K562 (cell line): ENCODE results near the gene TRIM27. TPM values are rescaled to one million over a fixed set of nuclear protein-coding genes. Genes with fewer than 3 reads are reported as not detected.

ENCODE experiments used
- ATAC-seq: fragments of 200-7000 bp; cut with Tn5 transposase; 3 replicates; pipeline ENCODE4 v1.9.1; 2020; ENCODE audit warnings: moderate library complexity
- BruUV-seq: library from RNA; stranded (reverse); fragments of 400-500 nt; replicated peaks from 2 replicates; lab custom pipeline; 2021; lab: Mats Ljungman, UMichigan
- CTCF ChIA-PET: fragments of 300-600 bp; formaldehyde crosslinking; extraction: SDS; loops from one replicate; lab custom pipeline; 2021; ENCODE audit warnings: low intra/inter-chr PET ratio; lab: Yijun Ruan, JAX
- POLR2A ChIA-PET: fragments of 300-600, 350-650 bp; sonication (Branson Sonifier 250); formaldehyde crosslinking; extraction: SDS; loops from one replicate; lab custom pipeline; 2021; ENCODE audit warnings: antibody characterized with exemption, inconsistent platforms; lab: Yijun Ruan, JAX
- DNase-seq, 4 experiments: peaks; one replicate each; pipeline versions ENCODE4 v3.0.0 to v3.0.0-alpha.2; 2011 to 2018; ENCODE audit warnings: low spot score in 3 of 4, mixed read lengths in 3 of 4; ENCODE audit errors: extremely low read depth in 1 of 4
- FAIRE-seq: peaks from 2 replicates; lab custom pipeline; 2011; peaks lifted over from hg19 to GRCh38; lab: Jason Lieb, UNC
- H2AFZ ChIP-seq: 2 replicates; pipeline ENCODE4 v1.6.0; 2011; ENCODE audit warnings: low read depth, low read length, control low read depth, inconsistent platforms
- H3K27ac ChIP-seq: fragments of 200-600 bp; 3 replicates; pipeline ENCODE4 v1.8.0; 2011; ENCODE audit warnings: low read depth, mild to moderate bottlenecking, control low read depth, inconsistent platforms, low read length, moderate library complexity, mixed read lengths; ENCODE audit errors: extremely low read depth
- H3K27me3 ChIP-seq, 2 experiments: fragments of 300-600 bp in 1 of 2; 2 replicates in 1 of 2; 3 replicates in 1 of 2; pipeline versions ENCODE4 v1.6.0 to v1.8.0; 2011; ENCODE audit warnings: inconsistent platforms in 2 of 2, low read length in 2 of 2, mild to moderate bottlenecking in 1 of 2, mixed read lengths in 1 of 2, moderate library complexity in 1 of 2; ENCODE audit not compliant: control insufficient read depth in 2 of 2, insufficient read depth in 2 of 2
- H3K36me3 ChIP-seq: fragments of 300-600 bp; 3 replicates; pipeline ENCODE4 v1.8.0; 2011; ENCODE audit warnings: mild to moderate bottlenecking, low read length, inconsistent platforms; ENCODE audit not compliant: control insufficient read depth, insufficient read depth
- H3K4me1 ChIP-seq, 2 experiments: fragments of 200-600 bp in 1 of 2; replicated peaks in 1 of 2; 2 replicates in 1 of 2; 3 replicates in 1 of 2; pipeline versions ENCODE4 v1.5.1 to v1.8.0; 2011; ENCODE audit warnings: inconsistent platforms in 2 of 2, low read length in 2 of 2, mild to moderate bottlenecking in 1 of 2, mixed read lengths in 1 of 2, moderate library complexity in 1 of 2; ENCODE audit not compliant: control insufficient read depth in 2 of 2, insufficient read depth in 2 of 2
- H3K4me2 ChIP-seq: 2 replicates; pipeline ENCODE4 v1.6.1; 2011; ENCODE audit warnings: low read length, control low read depth, inconsistent platforms, mixed read lengths; ENCODE audit not compliant: insufficient read depth
- H3K4me3 ChIP-seq: fragments of 200-600 bp; sonication (generic), shearing (Covaris generic); 2 replicates; pipeline ENCODE4 v1.5.1; 2016; ENCODE audit warnings: control low read depth, inconsistent platforms
- H3K79me2 ChIP-seq: fragments of 200-600 bp; 3 replicates; pipeline ENCODE4 v1.8.0; 2011; ENCODE audit warnings: low read length, inconsistent platforms; ENCODE audit not compliant: control insufficient read depth, insufficient read depth
- H3K9ac ChIP-seq, 2 experiments: 2 replicates each; pipeline versions ENCODE4 v1.6.0 to v1.6.1; 2011; ENCODE audit warnings: low read depth in 2 of 2, low read length in 2 of 2, control low read depth in 1 of 2, inconsistent platforms in 1 of 2, mild to moderate bottlenecking in 1 of 2, mixed read lengths in 1 of 2; ENCODE audit not compliant: insufficient read depth in 1 of 2
- H3K9me1 ChIP-seq: one replicate; pipeline ENCODE4 v1.6.0; 2011; ENCODE audit warnings: inconsistent platforms, mild to moderate bottlenecking, low read length, moderate library complexity; ENCODE audit not compliant: control insufficient read depth, insufficient read depth
- H3K9me3 ChIP-seq: replicated peaks from 2 replicates; pipeline ENCODE4 v1.5.1; 2011; ENCODE audit warnings: low read depth, low read length, inconsistent platforms; ENCODE audit not compliant: control insufficient read depth, insufficient read depth
- H4K20me1 ChIP-seq: replicated peaks from 2 replicates; pipeline ENCODE4 v1.6.1; 2011; ENCODE audit warnings: low read length, inconsistent platforms, mixed read lengths; ENCODE audit not compliant: control insufficient read depth, insufficient read depth
- CCAR2 ChIP-seq: fragments of 200-400 bp; formaldehyde crosslinking; IDR thresholded peaks from 2 replicates; pipeline ENCODE4 v1.6.1; 2017; ENCODE audit warnings: mild to moderate bottlenecking, low read depth, low read length
- ILF3 ChIP-seq: fragments of 450-650 bp; IDR thresholded peaks from 2 replicates; pipeline ENCODE4 v1.6.1; 2018; ENCODE audit warnings: antibody characterized with exemption, mild to moderate bottlenecking, moderate library complexity, borderline replicate concordance
- MITF ChIP-seq: IDR thresholded peaks from 2 replicates; pipeline ENCODE4 v1.6.1; 2014; ENCODE audit warnings: antibody characterized with exemption
- ZBTB33 ChIP-seq: sonication (generic); formaldehyde crosslinking; IDR thresholded peaks from 2 replicates; pipeline ENCODE4 v1.8.1; 2023; ENCODE audit warnings: mild to moderate bottlenecking, missing genetic modification reagents
- ZNF668 ChIP-seq: fragments of 250-450 bp; sonication (Bioruptor Pico); IDR thresholded peaks from 2 replicates; pipeline ENCODE4 v1.8.0; 2022; ENCODE audit warnings: mild to moderate bottlenecking, inconsistent platforms
- WGBS: fragments of 100-300 bp; shearing (Covaris generic); methylation state at CpG from one replicate; pipeline ENCODE4 v1.1.6; 2016; ENCODE audit warnings: low coverage, mixed read lengths; ENCODE audit not compliant: insufficient coverage; ENCODE audit errors: missing lambda C conversion rate; 5-methylcytosine and 5-hydroxymethylcytosine counted together
- in situ Hi-C: fragments of 300-500 bp; cut with MboI; formaldehyde crosslinking; loops from 4 replicates; pipeline ENCODE4 v1.15.0; 2018; ENCODE audit warnings: inconsistent platforms, mixed read lengths
- intact Hi-C: fragments of 100-400 bp; cut with micrococcal nuclease; formaldehyde crosslinking; loops from 2 replicates; pipeline ENCODE4 v1.14.2; 2022
- polyA plus RNA-seq, 8 experiments: library from polyadenylated mRNA; depleted of rRNA in 4 of 8; stranded (reverse) in 5 of 8; unstranded in 3 of 8; fragments of >200 nt; fragmentation: Nextera tagmentation in 2 of 8; fragmentation: Illumina TruSeq in 1 of 8; extraction: Ambion mirVana in 2 of 8; extraction: Trizol in 1 of 8; gene quantifications; 2 replicates each; pipeline versions ENCODE4 v1.2.1 to v1.2.3, GENCODE V29; 2011 to 2014; ENCODE audit warnings: inconsistent platforms in 1 of 8, missing spikeins in 1 of 8
- total RNA-seq, 7 experiments: library from RNA; depleted of rRNA in 6 of 7; stranded (reverse); fragments of >200 nt in 6 of 7; fragmentation: Illumina TruSeq in 2 of 7; extraction: Trizol in 2 of 7; gene quantifications; 2 replicates each; pipeline versions ENCODE4 v1.2.1 to v1.2.3, GENCODE V29; 2011 to 2021; ENCODE audit warnings: low replicate concordance in 1 of 7
- TF ChIP-seq, protein P1 (sequence below): sonication (generic); formaldehyde crosslinking; IDR thresholded peaks from 2 replicates; pipeline ENCODE4 v1.8.0; 2022; ENCODE audit warnings: mild to moderate bottlenecking, missing genetic modification reagents
- TF ChIP-seq, protein P2 (sequence below): fragments of 250-450 bp; sonication (Bioruptor Pico); IDR thresholded peaks from 2 replicates; pipeline ENCODE4 v1.8.0; 2022; ENCODE audit warnings: moderate library complexity, mild to moderate bottlenecking, inconsistent platforms

TRIM27 gene
- total and polyA plus RNA-seq, 9 of the 15 experiments (the other 6 are each of a cell fraction or from before 2014, with no cell fraction given) = 37.7 to 235 (median 122) TPM

DNA sequence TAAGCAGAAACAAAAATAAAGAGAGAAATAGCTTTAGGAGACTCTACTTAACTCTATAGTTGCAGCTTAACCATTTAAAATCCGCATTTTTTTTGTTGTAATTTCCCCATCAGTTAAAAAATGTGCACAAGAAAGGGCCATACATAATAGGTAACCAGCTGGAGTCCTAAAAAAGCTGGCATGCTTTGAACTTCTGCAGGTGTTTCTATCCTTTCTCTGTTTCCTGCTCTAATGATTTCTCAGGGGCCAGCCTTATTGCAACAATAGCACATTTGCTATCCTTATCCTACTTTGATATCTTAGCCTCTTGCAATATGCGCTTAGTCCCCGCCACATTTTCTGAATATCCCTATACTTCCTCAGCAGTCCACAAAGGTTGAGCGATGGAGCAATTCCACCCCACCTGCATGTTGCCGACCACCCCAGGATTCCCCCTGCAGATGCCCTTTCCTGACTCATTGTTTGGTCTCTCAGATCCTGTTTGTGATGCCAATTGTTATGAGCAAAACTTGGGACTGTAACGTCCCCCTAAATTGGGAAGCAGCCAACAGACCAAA, 48.5 kb downstream of the TRIM27 start:
- H3K79me2 ChIP-seq = no peaks in the 10 kb centered on the region
- no peaks in the 10 kb centered on the region for H3K9me1 ChIP-seq
- FAIRE-seq (no peak), DNase-seq (no peak), ATAC-seq (0 out of 3 replicates have a peak, but pooled peaks have one; percentile 8)
- ChIA-PET POLR2A (interaction anchor here (0.9 to 4.2 kb wide), 10 partner anchors 9 to 116 kb away, joined by 3 to 28 read pairs (median 4); no protein-coding TSS in a partner anchor), CTCF (interaction anchor here (0.6 kb wide), 1 partner anchor 109 kb away, joined by 3 read pairs; no protein-coding TSS in a partner anchor)
- no peaks in the 10 kb centered on the region; the same call in 1 of the 2 replicates for H3K9me3 ChIP-seq
- no peaks in the 10 kb centered on the region for H4K20me1 ChIP-seq
- intact Hi-C loops (no loop called here), in situ Hi-C loops (no loop called here)
- BruUV-seq = no TSS peak
- peak overlapping the region; percentile 82; the same call in 1 of the 2 replicates for H2AFZ ChIP-seq
- H3K4me1 ChIP-seq = peaks cover 6 to 13% of the 10 kb centered on the region in 2 experiments; a peak in 3 of 5 replicates
- H3K4me2 ChIP-seq = 0 out of 2 replicates have a peak overlapping the region, but pooled peaks have one; percentile 62
- no peak overlapping the region for H3K4me3 ChIP-seq
- 0 out of 3 replicates have a peak overlapping the region, but pooled peaks have one; percentile 61 for H3K27ac ChIP-seq
- WGBS = 57% methylated on average over 6 of the region's 6 CpGs
- no peak overlapping the region; a peak in 1 of 4 replicates for H3K9ac ChIP-seq
- TF ChIP-seq, protein P1, sequence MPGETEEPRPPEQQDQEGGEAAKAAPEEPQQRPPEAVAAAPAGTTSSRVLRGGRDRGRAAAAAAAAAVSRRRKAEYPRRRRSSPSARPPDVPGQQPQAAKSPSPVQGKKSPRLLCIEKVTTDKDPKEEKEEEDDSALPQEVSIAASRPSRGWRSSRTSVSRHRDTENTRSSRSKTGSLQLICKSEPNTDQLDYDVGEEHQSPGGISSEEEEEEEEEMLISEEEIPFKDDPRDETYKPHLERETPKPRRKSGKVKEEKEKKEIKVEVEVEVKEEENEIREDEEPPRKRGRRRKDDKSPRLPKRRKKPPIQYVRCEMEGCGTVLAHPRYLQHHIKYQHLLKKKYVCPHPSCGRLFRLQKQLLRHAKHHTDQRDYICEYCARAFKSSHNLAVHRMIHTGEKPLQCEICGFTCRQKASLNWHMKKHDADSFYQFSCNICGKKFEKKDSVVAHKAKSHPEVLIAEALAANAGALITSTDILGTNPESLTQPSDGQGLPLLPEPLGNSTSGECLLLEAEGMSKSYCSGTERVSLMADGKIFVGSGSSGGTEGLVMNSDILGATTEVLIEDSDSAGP (CRISPR knock-in tag) = no peak
- TF ChIP-seq MITF (no peak), ZBTB33 (CRISPR knock-in tag) (peak; percentile 56), ILF3 (no peak), ZNF668 (CRISPR knock-in tag) (no peak), CCAR2 (no peak)
- TF ChIP-seq, protein P2, sequence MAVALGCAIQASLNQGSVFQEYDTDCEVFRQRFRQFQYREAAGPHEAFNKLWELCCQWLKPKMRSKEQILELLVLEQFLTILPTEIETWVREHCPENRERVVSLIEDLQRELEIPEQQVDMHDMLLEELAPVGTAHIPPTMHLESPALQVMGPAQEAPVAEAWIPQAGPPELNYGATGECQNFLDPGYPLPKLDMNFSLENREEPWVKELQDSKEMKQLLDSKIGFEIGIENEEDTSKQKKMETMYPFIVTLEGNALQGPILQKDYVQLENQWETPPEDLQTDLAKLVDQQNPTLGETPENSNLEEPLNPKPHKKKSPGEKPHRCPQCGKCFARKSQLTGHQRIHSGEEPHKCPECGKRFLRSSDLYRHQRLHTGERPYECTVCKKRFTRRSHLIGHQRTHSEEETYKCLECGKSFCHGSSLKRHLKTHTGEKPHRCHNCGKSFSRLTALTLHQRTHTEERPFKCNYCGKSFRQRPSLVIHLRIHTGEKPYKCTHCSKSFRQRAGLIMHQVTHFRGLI (CRISPR knock-in tag) = no peak
- no peaks in the 10 kb centered on the region for H3K27me3 ChIP-seq
- no peaks in the 10 kb centered on the region for H3K36me3 ChIP-seq
